ENCODE data around the gene SEMA4D. TPM values are rescaled to one million over a fixed set of nuclear protein-coding genes. Genes with fewer than 3 reads are reported as not detected.
"Not testable (repeated sequence)": the region's sequence is repeated elsewhere in the genome, so short reads cannot be mapped to it uniquely, and the experiment has no call there.

Gene SEMA4D
- total RNA-seq, 2 donors from 2014 or later: 17.1 to 52.7 TPM

DNA sequence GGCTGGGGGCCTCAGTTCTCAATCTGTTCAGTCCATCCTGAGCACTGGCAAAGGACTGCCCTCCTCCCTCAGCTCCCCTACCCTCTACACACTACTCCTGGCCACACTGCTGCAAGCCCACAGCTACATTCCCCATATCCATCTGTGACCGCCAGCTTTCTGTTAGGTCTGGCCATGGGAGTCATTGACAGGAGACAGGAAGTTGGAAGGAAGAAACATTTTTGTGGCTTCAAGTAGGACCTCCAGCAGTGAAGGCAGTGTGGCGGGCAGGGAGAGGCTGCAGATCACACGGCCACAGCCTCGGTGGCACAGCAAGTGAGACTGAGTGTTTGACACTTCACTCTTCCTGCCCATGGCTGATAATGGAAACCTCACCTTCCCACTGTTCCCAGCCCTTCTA is 123.7 kb downstream of the SEMA4D start:
- 90% methylated on average over 4 of the region's 4 CpGs for WGBS
- no peaks in the 10 kb centered on the region for H3K27me3 ChIP-seq (replicated peaks; ENCODE audit: insufficient read depth)
- H3K4me3 ChIP-seq: no peak overlapping the region
- H3K9me3 ChIP-seq: no peaks in the 10 kb centered on the region
- no peak overlapping the region for H3K27ac ChIP-seq
- no peaks in the 10 kb centered on the region for H3K4me1 ChIP-seq (replicated peaks)
- TF ChIP-seq POLR2A (IDR thresholded peaks at IDR 0.05): no peak
- TF ChIP-seq, protein P1, sequence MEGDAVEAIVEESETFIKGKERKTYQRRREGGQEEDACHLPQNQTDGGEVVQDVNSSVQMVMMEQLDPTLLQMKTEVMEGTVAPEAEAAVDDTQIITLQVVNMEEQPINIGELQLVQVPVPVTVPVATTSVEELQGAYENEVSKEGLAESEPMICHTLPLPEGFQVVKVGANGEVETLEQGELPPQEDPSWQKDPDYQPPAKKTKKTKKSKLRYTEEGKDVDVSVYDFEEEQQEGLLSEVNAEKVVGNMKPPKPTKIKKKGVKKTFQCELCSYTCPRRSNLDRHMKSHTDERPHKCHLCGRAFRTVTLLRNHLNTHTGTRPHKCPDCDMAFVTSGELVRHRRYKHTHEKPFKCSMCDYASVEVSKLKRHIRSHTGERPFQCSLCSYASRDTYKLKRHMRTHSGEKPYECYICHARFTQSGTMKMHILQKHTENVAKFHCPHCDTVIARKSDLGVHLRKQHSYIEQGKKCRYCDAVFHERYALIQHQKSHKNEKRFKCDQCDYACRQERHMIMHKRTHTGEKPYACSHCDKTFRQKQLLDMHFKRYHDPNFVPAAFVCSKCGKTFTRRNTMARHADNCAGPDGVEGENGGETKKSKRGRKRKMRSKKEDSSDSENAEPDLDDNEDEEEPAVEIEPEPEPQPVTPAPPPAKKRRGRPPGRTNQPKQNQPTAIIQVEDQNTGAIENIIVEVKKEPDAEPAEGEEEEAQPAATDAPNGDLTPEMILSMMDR (IDR thresholded peaks at IDR 0.05): no peak
- TF ChIP-seq POLR2AphosphoS5 (IDR thresholded peaks at IDR 0.05): no peak
- DNase-seq (ENCODE audit: low spot score): no peak
- H3K36me3 ChIP-seq: peaks cover 0 to 4% of the 10 kb centered on the region in 2 donors
- intact Hi-C loops (cut with DNase I): no loop called here

DNA sequence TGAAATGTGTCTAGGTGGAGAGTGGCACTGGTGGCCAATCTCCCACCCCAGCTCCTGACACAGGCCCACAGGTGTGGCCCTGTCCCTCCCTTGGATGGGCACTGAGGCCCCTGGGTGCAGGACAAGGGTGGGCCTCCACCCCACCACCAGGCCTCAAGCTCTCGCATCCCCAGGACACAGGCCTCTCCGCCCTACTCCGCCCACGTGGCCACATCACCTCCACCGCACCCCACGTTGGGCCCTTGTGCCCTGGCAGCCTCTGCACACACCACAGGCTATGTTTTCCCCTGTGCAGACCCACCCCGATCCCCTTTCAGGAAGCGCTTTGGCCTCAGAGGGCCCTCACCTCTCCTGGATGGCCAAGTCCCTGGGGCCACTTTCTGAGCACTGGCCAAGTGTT is 124.9 kb downstream of the SEMA4D start:
- Histone ChIP-seq H3K4me3 (no peak overlapping the region), H3K9me3 (no peaks in the 10 kb centered on the region), H3K36me3 (peaks cover 0 to 4% of the 10 kb centered on the region in 2 donors), H3K4me1 (replicated peaks) (no peaks in the 10 kb centered on the region), H3K27ac (no peak overlapping the region), H3K27me3 (replicated peaks; ENCODE audit: insufficient read depth) (no peaks in the 10 kb centered on the region)
- 93% methylated on average over 8 of the region's 8 CpGs for WGBS
- TF ChIP-seq POLR2A (IDR thresholded peaks at IDR 0.05): no peak
- TF ChIP-seq, protein P1 (IDR thresholded peaks at IDR 0.05): no peak
- no peak for TF ChIP-seq POLR2AphosphoS5 (IDR thresholded peaks at IDR 0.05)
- intact Hi-C loops (cut with DNase I): no loop called here
- no peak for DNase-seq (ENCODE audit: low spot score)

DNA sequence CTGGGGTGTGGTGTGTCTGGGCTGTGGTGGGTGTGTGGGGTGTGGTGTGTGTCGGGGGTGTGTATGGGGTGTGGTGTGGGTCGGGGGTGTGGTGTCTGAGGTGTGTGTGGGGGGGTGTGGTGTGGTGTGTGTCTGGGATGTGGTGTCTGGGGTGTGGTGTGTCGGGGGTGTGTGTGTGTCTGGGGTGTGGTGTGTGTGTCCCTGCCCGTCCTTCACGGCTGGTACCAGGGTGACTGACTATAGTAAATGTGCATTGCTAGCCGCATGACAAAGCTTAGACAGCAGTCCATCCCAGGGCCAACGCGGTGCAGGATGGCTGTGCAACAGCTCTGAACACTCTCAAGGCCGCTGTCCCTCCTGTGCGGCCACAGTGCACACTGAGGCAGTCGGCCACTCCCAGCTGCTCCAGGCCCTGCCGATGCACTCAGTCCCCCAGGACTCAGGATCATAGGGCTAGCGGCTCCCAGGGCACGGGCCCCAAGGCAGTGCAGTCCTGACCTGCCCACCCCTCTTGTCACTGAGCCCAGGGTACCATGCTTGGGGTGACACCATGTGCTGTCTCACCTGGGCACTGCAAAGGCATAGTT is 125.6 kb downstream of the SEMA4D start:
- 70% methylated on average over 14 of the region's 14 CpGs for WGBS
- H3K36me3 ChIP-seq: peaks cover 0 to under 1% of the 10 kb centered on the region in 2 donors
- H3K4me3 ChIP-seq: no peak overlapping the region
- H3K9me3 ChIP-seq: no peaks in the 10 kb centered on the region
- H3K27me3 ChIP-seq (replicated peaks; ENCODE audit: insufficient read depth): no peaks in the 10 kb centered on the region
- no peaks in the 10 kb centered on the region for H3K4me1 ChIP-seq (replicated peaks)
- no peak for DNase-seq (ENCODE audit: low spot score)
- H3K27ac ChIP-seq: no peak overlapping the region
- TF ChIP-seq POLR2AphosphoS5 (IDR thresholded peaks at IDR 0.05) (no peak), POLR2A (IDR thresholded peaks at IDR 0.05) (no peak)
- TF ChIP-seq, protein P1 (IDR thresholded peaks at IDR 0.05): no peak
- intact Hi-C loops (cut with DNase I): no loop called here

DNA sequence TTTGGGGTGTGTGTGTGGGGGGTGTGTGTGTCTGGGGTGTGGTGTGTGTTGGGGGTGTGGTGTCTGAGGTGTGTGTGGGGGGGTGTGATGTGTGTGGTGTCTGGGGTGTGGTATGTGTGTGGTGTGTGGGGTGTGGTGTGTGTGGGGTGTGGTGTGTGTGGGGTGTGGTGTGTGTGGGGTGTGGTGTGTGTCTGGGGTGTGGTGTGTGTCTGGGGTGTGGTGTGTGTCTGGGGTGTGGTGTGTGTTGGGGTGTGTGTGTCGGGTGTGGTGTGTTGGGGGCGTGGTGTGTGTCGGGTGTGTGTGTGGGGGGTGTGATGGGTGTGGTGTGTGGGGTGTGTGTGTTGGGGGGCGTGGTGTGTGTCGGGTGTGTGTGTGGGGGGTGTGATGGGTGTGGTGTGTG is 126.1 kb downstream of the SEMA4D start:
- intact Hi-C loops (cut with DNase I); H3K4me1 ChIP-seq (replicated peaks); H3K27ac ChIP-seq; H3K4me3 ChIP-seq; H3K27me3 ChIP-seq (replicated peaks; ENCODE audit: insufficient read depth); H3K36me3 ChIP-seq; DNase-seq (ENCODE audit: low spot score); H3K9me3 ChIP-seq: not testable (repeated sequence)
- WGBS: 83% methylated on average over 5 of the region's 5 CpGs

DNA sequence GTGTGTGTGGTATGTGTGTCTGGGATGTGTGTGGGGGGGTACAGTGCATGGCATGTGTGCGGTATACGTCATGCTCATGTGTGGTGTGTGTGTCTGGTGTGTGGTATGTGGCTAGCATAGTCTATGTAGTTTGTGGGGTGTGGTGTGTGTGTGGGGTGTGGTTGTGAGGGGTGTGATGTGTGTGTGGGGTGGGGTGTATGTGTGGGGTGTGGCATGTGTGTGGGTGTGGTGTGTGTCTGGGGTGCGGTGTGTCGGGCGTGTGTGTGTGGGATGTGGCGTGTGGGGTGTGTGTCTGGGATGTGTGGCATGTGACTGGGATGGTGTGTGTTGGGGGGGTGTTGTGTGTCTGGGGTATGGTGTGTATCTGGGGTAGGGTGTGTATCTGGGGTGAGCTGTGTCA is 127.3 kb downstream of the SEMA4D start:
- intact Hi-C loops (cut with DNase I): no loop called here
- H3K4me3 ChIP-seq: no peak overlapping the region
- no peaks in the 10 kb centered on the region for H3K4me1 ChIP-seq (replicated peaks)
- no peak for TF ChIP-seq POLR2AphosphoS5 (IDR thresholded peaks at IDR 0.05)
- TF ChIP-seq, protein P1 (IDR thresholded peaks at IDR 0.05): no peak
- TF ChIP-seq POLR2A (IDR thresholded peaks at IDR 0.05): no peak
- no peaks in the 10 kb centered on the region for H3K36me3 ChIP-seq
- no peak for DNase-seq (ENCODE audit: low spot score)
- no peaks in the 10 kb centered on the region for H3K9me3 ChIP-seq
- H3K27ac ChIP-seq: no peak overlapping the region
- WGBS: 77% methylated on average over 6 of the region's 6 CpGs
- H3K27me3 ChIP-seq (replicated peaks; ENCODE audit: insufficient read depth): no peaks in the 10 kb centered on the region

All from prostate gland (tissue), 2 donors.